ENCODE measurements around the gene CDH2.

Gene CDH2

GRCh38 chr18:27954226-27954625, 222.7 kb downstream of the CDH2 start:
- TF ChIP-seq CTCF (IDR thresholded peaks at IDR 0.05; ENCODE audit: low read depth, low read length) = no peak
- Histone ChIP-seq H3K27me3 (no peaks in the 10 kb centered on the region), H3K36me3 (no peaks in the 10 kb centered on the region), H3K4me3 (ENCODE audit: low read depth, low read length) (no peak overlapping the region), H3K4me1 (no peaks in the 10 kb centered on the region), H3K9me3 (no peaks in the 10 kb centered on the region)
- no peak for DNase-seq

- Histone ChIP-seq H3K4me3 (ENCODE audit: low read depth, low read length) (no peak overlapping the region), H3K36me3 (no peaks in the 10 kb centered on the region), H3K4me1 (no peaks in the 10 kb centered on the region), H3K9me3 (no peaks in the 10 kb centered on the region), H3K27me3 (no peaks in the 10 kb centered on the region)
- no peak for DNase-seq
- TF ChIP-seq CTCF (IDR thresholded peaks at IDR 0.05; ENCODE audit: low read depth, low read length) = no peak
Observed at GRCh38 chr18:27952741-27953140, 224.2 kb downstream of the CDH2 start.

GRCh38 chr18:27950648-27951228, 226.2 kb downstream of the CDH2 start:
- Histone ChIP-seq H3K4me3 (ENCODE audit: low read depth, low read length) (no peak overlapping the region), H3K4me1 (no peaks in the 10 kb centered on the region), H3K27me3 (no peaks in the 10 kb centered on the region), H3K9me3 (no peaks in the 10 kb centered on the region), H3K36me3 (no peaks in the 10 kb centered on the region)
- DNase-seq = no peak
- no peak for TF ChIP-seq CTCF (IDR thresholded peaks at IDR 0.05; ENCODE audit: low read depth, low read length)

GRCh38 chr18:27948986-27949385, 227.9 kb downstream of the CDH2 start:
- no peaks in the 10 kb centered on the region for H3K27me3 ChIP-seq
- H3K36me3 ChIP-seq = no peaks in the 10 kb centered on the region
- no peaks in the 10 kb centered on the region for H3K9me3 ChIP-seq
- no peaks in the 10 kb centered on the region for H3K4me1 ChIP-seq
- H3K4me3 ChIP-seq (ENCODE audit: low read depth, low read length) = no peak overlapping the region
- DNase-seq = no peak
- no peak for TF ChIP-seq CTCF (IDR thresholded peaks at IDR 0.05; ENCODE audit: low read depth, low read length)

- Histone ChIP-seq H3K36me3 (no peaks in the 10 kb centered on the region), H3K9me3 (no peaks in the 10 kb centered on the region), H3K4me1 (no peaks in the 10 kb centered on the region), H3K27me3 (no peaks in the 10 kb centered on the region), H3K4me3 (ENCODE audit: low read depth, low read length) (no peak overlapping the region)
- TF ChIP-seq CTCF (IDR thresholded peaks at IDR 0.05; ENCODE audit: low read depth, low read length) = no peak
- no peak for DNase-seq
Observed at GRCh38 chr18:27942706-27943105, 234.2 kb downstream of the CDH2 start.

- Histone ChIP-seq H3K9me3 (no peaks in the 10 kb centered on the region), H3K36me3 (no peaks in the 10 kb centered on the region), H3K4me3 (ENCODE audit: low read depth, low read length) (no peak overlapping the region), H3K27me3 (no peaks in the 10 kb centered on the region), H3K4me1 (no peaks in the 10 kb centered on the region)
- no peak for TF ChIP-seq CTCF (IDR thresholded peaks at IDR 0.05; ENCODE audit: low read depth, low read length)
- DNase-seq = no peak
Observed at GRCh38 chr18:27931535-27931934, 245.4 kb downstream of the CDH2 start.
